ENCODE data around the gene VPS18.
A peak's percentile ranks its signal among the peaks of the same experiment; 100 is the strongest.

VPS18 gene

DNA sequence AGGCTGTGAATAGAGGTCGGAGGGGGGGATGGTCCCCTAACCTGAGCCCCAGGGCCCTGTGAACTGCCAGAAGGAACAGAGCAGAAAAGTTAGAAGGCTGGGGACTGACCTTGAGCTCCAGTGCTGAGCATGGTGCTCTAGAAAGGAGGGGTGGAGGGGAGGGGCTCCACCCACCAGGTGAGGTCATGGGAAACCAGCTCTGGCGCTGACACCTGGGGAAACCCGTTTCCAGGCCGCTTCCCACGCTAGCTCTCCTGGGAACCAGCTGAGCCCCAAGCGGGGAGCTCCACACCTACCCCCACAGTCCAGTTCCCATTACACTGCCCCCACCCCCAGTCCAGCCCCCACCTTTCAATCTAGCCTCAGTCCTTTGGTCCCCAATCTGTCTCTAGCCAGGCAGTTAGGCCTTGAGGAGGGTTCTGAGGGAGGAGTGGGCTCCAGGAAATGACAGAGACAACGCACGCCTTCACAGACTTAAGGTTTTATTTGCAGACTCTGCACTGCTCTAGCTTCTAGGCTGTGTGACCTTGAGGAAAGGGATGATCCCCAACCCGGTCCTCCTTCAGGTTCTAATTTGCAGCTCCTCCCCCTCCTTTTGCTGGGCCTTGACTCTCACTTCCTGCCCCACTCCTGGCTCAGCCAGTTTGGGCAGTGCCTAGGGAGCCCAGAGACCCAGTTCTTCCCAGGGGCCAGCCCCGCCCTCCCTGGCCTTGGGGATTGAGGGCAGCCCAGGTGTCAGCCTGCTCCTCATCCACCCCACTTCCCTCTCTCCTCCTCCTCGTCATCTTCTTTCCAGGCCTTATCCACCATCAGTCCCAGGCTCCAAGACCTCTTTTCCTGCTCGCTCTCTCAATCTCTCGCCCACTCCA is 22.3 kb upstream of the VPS18 start:
- no peak for DNase-seq

DNA sequence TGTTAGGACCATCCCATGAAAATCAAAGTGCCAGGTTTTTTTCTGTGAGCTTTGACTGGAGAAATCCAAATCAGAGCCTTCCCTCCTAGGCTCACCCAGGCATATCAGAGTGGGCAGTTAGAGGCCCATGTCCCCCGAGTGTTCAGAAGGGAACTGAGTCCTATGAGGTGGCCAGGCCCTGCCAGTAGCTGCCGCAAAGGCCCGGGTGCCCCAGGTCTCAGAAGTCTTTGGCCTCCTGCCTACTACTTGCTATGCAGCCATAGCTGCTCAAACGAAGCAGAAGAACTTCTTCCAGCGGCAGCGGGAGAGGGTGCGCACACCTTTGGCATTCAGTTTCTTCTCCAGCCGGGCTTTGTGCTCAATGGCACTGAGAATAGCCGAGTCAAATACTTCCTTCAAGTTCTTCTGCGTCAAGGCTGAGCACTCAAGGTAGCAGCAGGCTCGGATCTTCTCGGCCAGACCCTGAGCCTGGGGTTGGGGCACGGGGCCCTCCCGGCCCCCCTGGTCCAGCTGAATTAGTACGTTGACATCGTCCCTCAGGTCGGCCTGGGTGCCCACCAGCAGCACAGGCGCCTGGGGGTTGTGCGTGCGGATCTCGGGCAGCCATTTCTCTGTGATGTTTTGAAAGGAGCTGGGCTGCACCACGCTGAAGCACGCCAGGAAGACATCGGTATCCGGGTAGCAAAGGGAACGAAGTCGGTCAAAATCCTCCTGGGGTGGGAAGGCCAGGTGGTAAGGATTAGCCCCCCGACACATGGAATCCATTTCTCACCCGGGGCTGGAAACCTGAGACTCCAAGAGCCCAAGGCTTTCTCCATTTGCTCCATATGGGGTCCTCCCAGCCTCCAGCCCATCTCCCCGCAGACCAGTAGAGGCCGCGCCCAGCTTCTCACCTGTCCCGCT is 21.2 kb upstream of the VPS18 start:
- no peak for DNase-seq

GRCh38 chr15:40873694-40874561 is 20.3 kb upstream of the VPS18 start, which contains the start of gene RHOV:
Gene RHOV (minus strand): TSS chr15:40874234. CDS start chr15:40874139, 95 bp downstream.
- DNase-seq, result peak in 3 of 14 donors; percentile 9 to 50 (median 15)

DNA sequence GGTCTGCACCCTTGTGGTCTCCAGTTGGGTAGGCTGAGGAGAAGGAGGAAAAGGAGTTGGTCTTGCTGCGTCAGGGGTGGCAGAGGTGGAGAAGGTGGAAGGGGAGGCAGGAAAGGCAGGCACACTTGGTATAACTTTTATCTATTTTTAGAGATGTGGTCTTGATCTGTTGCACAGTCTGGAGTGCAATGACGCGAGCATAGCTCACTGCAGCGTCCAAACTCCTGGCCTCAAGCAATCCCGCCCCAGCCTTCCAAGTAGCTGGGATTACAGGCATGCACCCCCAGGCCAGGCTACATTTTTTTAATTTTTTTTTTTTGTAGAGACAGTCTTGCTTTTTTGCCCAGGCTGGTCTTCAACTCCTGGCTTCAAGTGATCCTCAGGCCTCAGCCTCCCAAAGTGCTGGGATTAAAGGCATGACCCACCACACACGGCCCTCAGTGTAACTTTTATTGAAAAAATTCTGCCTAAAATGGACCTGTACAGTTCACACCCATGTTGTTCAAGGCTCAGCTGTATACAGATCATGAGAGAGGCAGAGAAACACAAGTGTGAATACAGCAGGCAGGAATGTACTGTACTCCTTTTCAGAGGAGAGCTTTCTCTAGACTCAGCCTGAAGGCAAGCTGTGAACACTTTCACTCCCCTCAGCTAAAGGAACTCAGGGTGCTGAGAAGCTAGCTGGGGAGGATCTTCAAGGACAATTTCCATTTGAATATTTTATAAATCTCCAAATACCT is 18.1 kb upstream of the VPS18 start:
- DNase-seq, result no peak

GRCh38 chr15:40877694-40878093 is 16.6 kb upstream of the VPS18 start:
- no peak for DNase-seq

GRCh38 chr15:40878785-40879184 is 15.5 kb upstream of the VPS18 start:
- no peak for DNase-seq

DNA sequence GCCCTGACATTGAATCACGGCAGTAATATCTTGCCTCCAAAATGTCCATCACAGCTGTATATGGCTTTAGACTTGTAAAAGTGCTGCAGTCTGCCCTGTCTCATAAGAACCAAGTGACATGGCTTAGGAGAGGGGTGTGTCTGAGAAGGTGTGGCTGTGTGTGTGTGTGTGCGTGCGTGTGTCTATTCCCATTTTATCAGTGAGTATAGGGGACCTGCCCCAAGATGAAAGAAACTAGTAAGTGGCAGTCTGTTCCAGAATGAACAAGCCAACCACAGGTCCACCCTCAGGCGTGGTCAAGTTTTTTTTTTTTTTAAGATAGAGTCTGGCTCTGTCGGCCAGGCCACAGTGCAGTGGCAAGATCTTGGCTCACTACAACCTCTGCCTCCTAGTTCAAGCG is 14.6 kb upstream of the VPS18 start:
- DNase-seq, result no peak

DNA sequence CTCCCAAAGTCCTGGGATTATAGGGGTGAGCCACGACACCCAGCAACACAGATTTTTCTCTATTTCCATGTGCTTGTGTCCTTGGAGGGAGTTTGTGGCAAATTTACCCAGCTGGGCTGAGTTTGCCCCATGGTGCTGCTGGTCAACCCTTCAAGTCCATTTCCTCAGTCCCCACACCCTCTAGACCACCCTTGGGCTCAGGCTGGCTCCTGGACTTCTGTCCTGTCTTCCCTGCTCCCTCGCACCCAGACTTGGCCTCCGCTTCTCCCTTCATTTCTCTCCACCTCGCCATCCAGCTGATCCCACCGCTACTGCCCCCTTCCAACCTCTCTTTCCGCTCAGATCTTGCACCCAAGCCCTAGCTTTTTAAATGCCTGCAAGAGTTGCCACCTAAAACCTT is 12.9 kb upstream of the VPS18 start:
- DNase-seq, result no peak

- DNase-seq, result no peak
Observed at GRCh38 chr15:40886586-40886985, 7.7 kb upstream of the VPS18 start.

DNA sequence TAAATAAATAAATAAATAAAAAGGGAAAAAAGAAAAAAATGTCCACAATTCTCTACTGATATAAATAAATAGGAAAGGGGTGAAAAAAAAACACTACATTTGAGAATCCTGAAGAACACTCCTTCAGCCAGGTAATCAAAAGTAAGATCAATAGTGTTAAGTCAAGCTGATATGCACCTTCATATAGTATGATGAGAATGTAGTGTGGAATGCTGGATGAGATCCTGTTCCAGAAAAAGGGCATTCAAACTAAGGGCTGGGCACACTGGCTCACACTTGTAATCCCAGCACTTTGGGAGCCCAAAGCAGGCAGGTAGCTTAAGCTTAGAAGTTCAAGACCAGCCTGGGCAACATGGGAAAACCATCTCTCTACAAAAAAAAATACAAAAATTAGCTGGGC is 5.1 kb upstream of the VPS18 start:
- DNase-seq, result no peak

DNA sequence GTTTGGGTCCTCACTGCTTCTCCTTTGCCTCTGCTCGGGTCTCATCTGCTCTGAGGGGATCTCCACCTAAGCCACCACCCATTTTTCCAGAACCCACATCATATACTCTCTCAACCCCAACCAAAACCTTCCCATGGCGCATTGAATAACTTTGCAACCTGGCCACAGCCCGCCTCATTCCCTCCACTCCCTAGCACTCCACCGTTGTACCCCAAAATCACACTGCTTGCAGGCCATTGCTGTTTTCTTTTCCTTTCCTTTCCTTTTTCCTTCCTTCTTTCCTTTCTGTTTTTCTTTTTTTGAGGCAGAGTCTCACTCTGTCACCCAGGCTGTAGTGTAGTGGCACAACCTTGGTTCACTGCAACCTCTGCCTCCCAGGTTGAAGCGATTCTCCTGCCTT is 3.1 kb upstream of the VPS18 start:
- no peak for DNase-seq

- peak in 2 of 14 donors; percentile 16 to 49 for DNase-seq
Observed at GRCh38 chr15:40891810-40892446, 2.3 kb upstream of the VPS18 start.

DNA sequence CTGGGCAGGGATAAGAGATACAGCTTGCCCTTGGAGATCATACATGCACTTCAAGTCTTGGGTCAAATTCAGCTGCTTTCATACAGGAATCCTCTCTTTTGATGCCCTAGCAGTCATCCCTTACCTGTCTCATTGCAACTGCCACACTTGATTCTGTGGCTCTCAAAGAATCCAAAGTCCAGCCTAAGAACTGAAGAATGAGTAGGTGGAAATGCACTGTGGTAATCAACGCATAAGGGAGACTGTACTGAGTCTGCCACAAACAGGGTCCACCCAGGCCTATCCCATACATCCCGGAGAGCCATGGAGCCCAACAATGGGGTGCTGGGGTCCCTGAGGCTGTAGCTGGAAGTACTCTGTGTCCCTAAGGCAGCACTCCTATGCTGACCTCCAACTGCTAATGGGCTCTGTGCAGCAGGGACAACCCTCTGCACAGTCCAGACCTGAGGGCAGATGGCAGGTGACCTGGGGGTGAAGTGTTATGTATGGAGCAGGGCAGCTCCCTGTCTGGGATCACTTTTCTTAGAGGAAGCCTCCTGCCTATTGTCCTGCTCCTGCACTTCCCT is 1.7 kb upstream of the VPS18 start:
- no peak for DNase-seq

- DNase-seq, result no peak
Observed at GRCh38 chr15:40893019-40893670, 1.1 kb upstream of the VPS18 start.

GRCh38 chr15:40894681-40895448 is 615 bp downstream of the VPS18 start:
- DNase-seq, result peak in 3 of 14 donors; percentile 56 to 69 (median 61)

GRCh38 chr15:40899536-40900207 is 5.4 kb downstream of the VPS18 start:
- no peak for DNase-seq

DNA sequence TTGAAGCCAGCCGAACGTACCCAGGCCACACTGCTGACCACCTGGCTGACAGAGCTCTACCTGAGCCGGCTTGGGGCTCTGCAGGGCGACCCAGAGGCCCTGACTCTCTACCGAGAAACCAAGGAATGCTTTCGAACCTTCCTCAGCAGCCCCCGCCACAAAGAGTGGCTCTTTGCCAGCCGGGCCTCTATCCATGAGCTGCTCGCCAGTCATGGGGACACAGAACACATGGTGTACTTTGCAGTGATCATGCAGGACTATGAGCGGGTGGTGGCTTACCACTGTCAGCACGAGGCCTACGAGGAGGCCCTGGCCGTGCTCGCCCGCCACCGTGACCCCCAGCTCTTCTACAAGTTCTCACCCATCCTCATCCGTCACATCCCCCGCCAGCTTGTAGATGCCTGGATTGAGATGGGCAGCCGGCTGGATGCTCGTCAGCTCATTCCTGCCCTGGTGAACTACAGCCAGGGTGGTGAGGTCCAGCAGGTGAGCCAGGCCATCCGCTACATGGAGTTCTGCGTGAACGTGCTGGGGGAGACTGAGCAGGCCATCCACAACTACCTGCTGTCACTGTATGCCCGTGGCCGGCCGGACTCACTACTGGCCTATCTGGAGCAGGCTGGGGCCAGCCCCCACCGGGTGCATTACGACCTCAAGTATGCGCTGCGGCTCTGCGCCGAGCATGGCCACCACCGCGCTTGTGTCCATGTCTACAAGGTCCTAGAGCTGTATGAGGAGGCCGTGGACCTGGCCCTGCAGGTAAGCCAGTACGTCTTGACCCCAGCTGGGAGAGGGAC is 6.2 kb downstream of the VPS18 start:
- DNase-seq, result peak in 1 of 14 donors; percentile 72

DNA sequence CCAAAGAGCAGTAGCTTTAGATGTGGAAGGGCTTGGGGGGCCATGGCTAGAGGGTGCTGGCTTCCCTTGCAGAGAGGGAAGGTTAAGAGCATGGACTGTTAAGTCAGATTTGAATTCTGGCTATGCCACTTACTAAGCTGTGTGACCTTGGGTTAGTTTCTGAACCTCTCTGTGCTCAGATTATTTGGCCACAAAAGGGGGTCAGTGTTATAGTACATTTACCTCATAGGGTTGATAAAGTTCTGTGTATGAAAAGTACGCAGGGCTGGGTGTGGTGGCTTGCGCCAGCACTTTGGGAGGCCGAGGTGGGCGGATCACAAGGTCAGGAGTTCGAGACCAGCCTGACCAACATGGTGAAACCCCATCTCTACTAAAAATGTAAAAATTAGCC is 6.8 kb downstream of the VPS18 start:
- DNase-seq, result no peak
